ENCODE results near the gene ARL10. TPM values are rescaled to one million over a fixed set of nuclear protein-coding genes. Genes with fewer than 3 reads are reported as not detected.

ARL10 gene
- total RNA-seq, 1 experiment from 2014 or later, result 0.05 TPM

- Histone ChIP-seq H3K9ac (ENCODE audit: low read length) (peak overlapping the region; percentile 44), H2AFZ (ENCODE audit: low read depth, low read length, poor library complexity, severe bottlenecking) (peak overlapping the region; percentile 86), H4K20me1 (ENCODE audit: insufficient read depth) (no peaks in the 10 kb centered on the region), H3K9me3 (ENCODE audit: control insufficient read depth in 1 of 2, insufficient read depth in 1 of 2, low read depth in 1 of 2, low read length in 2 of 2) (peaks cover 0 to 3% of the 10 kb centered on the region in 2 experiments; a peak in 1 of 4 replicates), H3K4me1 (ENCODE audit: control insufficient read depth in 1 of 2, insufficient read depth in 2 of 2, low read length in 2 of 2) (peaks cover 10 to 30% of the 10 kb centered on the region in 2 experiments), H3K27me3 (ENCODE audit: insufficient read depth, low read length) (no peaks in the 10 kb centered on the region), H3K36me3 (ENCODE audit: control insufficient read depth in 1 of 2, insufficient read depth in 2 of 2, low read length in 2 of 2) (no peaks in the 10 kb centered on the region), H3K79me2 (ENCODE audit: insufficient read depth, low read length) (peaks cover 22% of the 10 kb centered on the region), H3K9me2 (ENCODE audit: insufficient read depth) (no peaks in the 10 kb centered on the region), H3K4me2 (ENCODE audit: low read length) (peak overlapping the region; percentile 92), H3K4me3 (replicated peaks in 1 of 2; ENCODE audit: low read depth in 1 of 2, low read length in 2 of 2) (peak overlapping the region in 1 of 2 experiments; percentile 75; a peak in 2 of 4 replicates), H3K27ac (ENCODE audit: low read depth, low read length) (peak overlapping the region; percentile 75)
- POLR2A ChIA-PET, result interaction anchor here (0.6 to 0.8 kb wide), 3 partner anchors 29 to 121 kb away, joined by 3 read pairs; partner anchors contain the start of genes HIGD2A, NOP16 and RNF44
- no peak for ATAC-seq
- DNase-seq (ENCODE audit: low read depth, low spot score), result no peak
- intact Hi-C loops (cut with micrococcal nuclease), result loop anchor here (1.0 to 5.0 kb wide), 4 partner anchors 31 to 202 kb away; partner anchors contain the start of gene FAF2
- RAD21 ChIA-PET (ENCODE audit: low non-redundant PET in 1 of 2, low total read pairs in 2 of 2, uncharacterized antibody in 2 of 2, unreplicated experiment in 2 of 2), result interaction anchor here (0.6 to 1.3 kb wide), 6 partner anchors 44 to 244 kb away, joined by 3 to 5 read pairs (median 4); partner anchors contain the start of gene RNF44 (in 1 of the 2)
- BruUV-seq (replicated peaks), result no TSS peak
- CTCF ChIA-PET, result interaction anchor here (1.0 to 1.9 kb wide), 6 partner anchors 31 to 687 kb away, joined by 4 to 7 read pairs (median 6); partner anchors contain the start of genes FAF2 and RNF44
- TF ChIP-seq EZH2phosphoT487 (IDR thresholded peaks at IDR 0.05; ENCODE audit: borderline replicate concordance) (no peak), CBX3 (IDR thresholded peaks at IDR 0.05; ENCODE audit: low read depth) (no peak), CEBPB (IDR thresholded peaks at IDR 0.05; ENCODE audit: low read depth) (no peak), TCF7L2 (IDR thresholded peaks at IDR 0.05; ENCODE audit: borderline replicate concordance, extremely low read depth, insufficient read depth, insufficient read length) (no peak), EZH2 (IDR thresholded peaks at IDR 0.05) (no peak), YY1 (IDR thresholded peaks at IDR 0.05; ENCODE audit: extremely low read depth, insufficient replicate concordance, low read depth, low read length) (no peak), ZFX (IDR thresholded peaks at IDR 0.05) (no peak), SIN3A (IDR thresholded peaks at IDR 0.05; ENCODE audit: low read depth) (no peak; the same call in 1 of the 2 replicates), RAD21 (IDR thresholded peaks at IDR 0.05; ENCODE audit: low read depth) (no peak), CTCF (IDR thresholded peaks at IDR 0.05 in 2 of 3, conservative IDR thresholded peaks at IDR 0.05 in 1 of 3; ENCODE audit: borderline replicate concordance in 1 of 3, insufficient read depth in 1 of 3, low read depth in 2 of 3, low read length in 2 of 3) (no peak), FOSL1 (IDR thresholded peaks at IDR 0.05; ENCODE audit: low read depth) (no peak), ELF1 (IDR thresholded peaks at IDR 0.05; ENCODE audit: borderline replicate concordance, low read depth) (no peak), EGR1 (IDR thresholded peaks at IDR 0.05; ENCODE audit: low read depth) (no peak)
Observed at GRCh38 chr5:176416965-176417364, 51.7 kb downstream of the ARL10 start.
